ENCODE results near the gene ITGB4. TPM values are rescaled to one million over a fixed set of nuclear protein-coding genes. Genes with fewer than 3 reads are reported as not detected.
A peak's percentile ranks its signal among the peaks of the same experiment; 100 is the strongest.

Gene ITGB4
- total and polyA plus RNA-seq, 12 donors, result 4.6 to 17.0 (median 9.0) TPM

GRCh38 chr17:75684249-75684648 lies 37.0 kb upstream of the ITGB4 start:
- ATAC-seq (peak in 2 of 8 donors; percentile 17 to 36), DNase-seq (no peak)
- intact Hi-C loops (cut with DNase I), result no loop called here
- no peaks in the 10 kb centered on the region for H3K9me3 ChIP-seq
- no peaks in the 10 kb centered on the region for H3K27me3 ChIP-seq
- peak overlapping the region in 6 of 10 donors; percentile 22 to 86 (median 72) for H3K27ac ChIP-seq
- H3K4me1 ChIP-seq, result peaks cover 25 to 86% (median 67%) of the 10 kb centered on the region in 9 donors
- TF ChIP-seq CTCF (IDR thresholded peaks at IDR 0.05), result no peak
- H3K36me3 ChIP-seq, result peaks cover 0 to 32% (median 0%) of the 10 kb centered on the region in 9 donors
- no peak overlapping the region for H3K4me3 ChIP-seq
- 90 to 93% methylated on average over 5 of the region's 5 CpGs for WGBS, 2 donors

GRCh38 chr17:75684924-75685323 lies 36.3 kb upstream of the ITGB4 start:
- no peak for TF ChIP-seq CTCF (IDR thresholded peaks at IDR 0.05)
- Histone ChIP-seq H3K9me3 (no peaks in the 10 kb centered on the region), H3K27me3 (no peaks in the 10 kb centered on the region), H3K36me3 (peaks cover 0 to 26% (median 0%) of the 10 kb centered on the region in 9 donors), H3K4me3 (no peak overlapping the region), H3K27ac (peak overlapping the region in 8 of 10 donors; percentile 22 to 86 (median 72)), H3K4me1 (peaks cover 25 to 86% (median 68%) of the 10 kb centered on the region in 9 donors)
- WGBS, 2 donors, result 57 to 63% methylated on average over 7 of the region's 7 CpGs
- ATAC-seq (no peak), DNase-seq (no peak)
- intact Hi-C loops (cut with DNase I), result loop anchor here in 1 of 10 donors (5.0 kb wide), 1 partner anchor 37 kb away; the partner anchor contains the start of gene ITGB4

GRCh38 chr17:75685499-75685898 lies 35.8 kb upstream of the ITGB4 start:
- 74 to 75% methylated on average over 3 of the region's 3 CpGs for WGBS, 2 donors
- no peak for TF ChIP-seq CTCF (IDR thresholded peaks at IDR 0.05)
- ATAC-seq, result no peak
- intact Hi-C loops (cut with DNase I), result loop anchor here in 1 of 10 donors (5.0 kb wide), 1 partner anchor 37 kb away; the partner anchor contains the start of gene ITGB4
- H3K4me1 ChIP-seq, result peaks cover 25 to 86% (median 73%) of the 10 kb centered on the region in 9 donors
- H3K4me3 ChIP-seq, result no peak overlapping the region
- peak overlapping the region in 9 of 10 donors; percentile 22 to 86 (median 69) for H3K27ac ChIP-seq
- no peaks in the 10 kb centered on the region for H3K9me3 ChIP-seq
- DNase-seq, result no peak
- H3K27me3 ChIP-seq, result no peaks in the 10 kb centered on the region
- peaks cover 0 to 21% (median 0%) of the 10 kb centered on the region in 9 donors for H3K36me3 ChIP-seq

- H3K36me3 ChIP-seq, result peaks cover 0 to 33% (median 4%) of the 10 kb centered on the region in 9 donors
- no peak for TF ChIP-seq CTCF (IDR thresholded peaks at IDR 0.05)
- ATAC-seq (peak in 5 of 8 donors; percentile 18 to 29 (median 26)), DNase-seq (no peak)
- H3K4me1 ChIP-seq, result peaks cover 30 to 97% (median 83%) of the 10 kb centered on the region in 9 donors
- WGBS, 2 donors, result 58 to 61% methylated on average over 11 of the region's 11 CpGs
- intact Hi-C loops (cut with DNase I), result loop anchor here in 1 of 10 donors (5.0 kb wide), 1 partner anchor 34 kb away; the partner anchor contains the start of gene ITGB4
- no peaks in the 10 kb centered on the region for H3K27me3 ChIP-seq
- peak overlapping the region in 9 of 10 donors; percentile 54 to 86 (median 73) for H3K27ac ChIP-seq
- H3K9me3 ChIP-seq, result no peaks in the 10 kb centered on the region
- no peak overlapping the region for H3K4me3 ChIP-seq
These were observed 32.9 kb upstream of the ITGB4 start for GRCh38 chr17:75688209-75688825.
